HepG2 (cell line): ENCODE results near the gene SELENOM. TPM values are rescaled to one million over a fixed set of nuclear protein-coding genes. Genes with fewer than 3 reads are reported as not detected.
A peak's percentile ranks its signal among the peaks of the same experiment; 100 is the strongest.

Experiments used
- ATM ChIP-seq: fragments of 450-650 bp; IDR thresholded peaks from 2 replicates; pipeline ENCODE4 v1.7.1; 2017; ENCODE audit warnings: mild to moderate bottlenecking, borderline replicate concordance
- CEBPB ChIP-seq: IDR thresholded peaks from 2 replicates; pipeline ENCODE4 v1.6.1; 2011; ENCODE audit warnings: low read depth, low read length, improper control_type of control experiment, borderline replicate concordance
- CTCF ChIP-seq: sonication (generic); formaldehyde crosslinking; IDR thresholded peaks from 2 replicates; pipeline ENCODE4 v1.5.0; 2020; ENCODE audit warnings: mild to moderate bottlenecking, missing genetic modification reagents, moderate library complexity
- FLYWCH1 ChIP-seq: sonication (generic); formaldehyde crosslinking; IDR thresholded peaks from 2 replicates; pipeline ENCODE4 v1.8.1; 2023; ENCODE audit warnings: mild to moderate bottlenecking, missing genetic modification reagents
- FUBP1 ChIP-seq: sonication (generic); formaldehyde crosslinking; IDR thresholded peaks from 2 replicates; pipeline ENCODE4 v1.5.1; 2020; ENCODE audit warnings: missing genetic modification reagents, mild to moderate bottlenecking, borderline replicate concordance
- GMEB1 ChIP-seq: sonication (generic); formaldehyde crosslinking; IDR thresholded peaks from 2 replicates; pipeline ENCODE4 v1.5.1; 2020; ENCODE audit warnings: missing genetic modification reagents, mild to moderate bottlenecking, borderline replicate concordance
- HNRNPUL1 ChIP-seq: fragments of 200-400 bp; formaldehyde crosslinking; IDR thresholded peaks from 2 replicates; pipeline ENCODE4 v1.6.1; 2017; ENCODE audit warnings: low read depth, mild to moderate bottlenecking, low read length, moderate library complexity
- KDM1A ChIP-seq: IDR thresholded peaks from 2 replicates; pipeline ENCODE4 v1.6.1; 2016; ENCODE audit warnings: missing compliant biosample characterization
- KLF11 ChIP-seq: IDR thresholded peaks from 2 replicates; pipeline ENCODE4 v1.6.1; 2016; ENCODE audit warnings: missing compliant biosample characterization
- MYC ChIP-seq: sonication (generic); formaldehyde crosslinking; IDR thresholded peaks from 2 replicates; pipeline ENCODE4 v1.9.0; 2021; ENCODE audit warnings: missing genetic modification reagents, borderline replicate concordance
- SNRNP70 ChIP-seq: fragments of 200-400 bp; formaldehyde crosslinking; IDR thresholded peaks from 2 replicates; pipeline ENCODE4 v1.6.1; 2017; ENCODE audit warnings: mild to moderate bottlenecking, low read depth, low read length, moderate library complexity
- SP5 ChIP-seq: IDR thresholded peaks from 2 replicates; pipeline ENCODE4 v1.6.1; 2016; ENCODE audit warnings: low read depth, borderline replicate concordance
- THAP7 ChIP-seq: sonication (generic); formaldehyde crosslinking; IDR thresholded peaks from 2 replicates; pipeline ENCODE4 v1.8.1; 2023; ENCODE audit warnings: mild to moderate bottlenecking, missing genetic modification reagents
- TRAFD1 ChIP-seq: sonication (generic); formaldehyde crosslinking; IDR thresholded peaks from 2 replicates; pipeline ENCODE4 v1.5.1; 2020; ENCODE audit warnings: missing genetic modification reagents, mild to moderate bottlenecking, borderline replicate concordance
- U2AF2 ChIP-seq: fragments of 200-400 bp; formaldehyde crosslinking; IDR thresholded peaks from 2 replicates; pipeline ENCODE4 v1.6.1; 2017; ENCODE audit warnings: low read depth, mild to moderate bottlenecking, low read length
- ZBTB20 ChIP-seq: sonication (generic); formaldehyde crosslinking; IDR thresholded peaks from 2 replicates; pipeline ENCODE4 v1.8.1; 2023; ENCODE audit warnings: missing genetic modification reagents, low read depth, mild to moderate bottlenecking, borderline replicate concordance
- ZNF235 ChIP-seq: sonication (generic); formaldehyde crosslinking; IDR thresholded peaks from 2 replicates; pipeline ENCODE4 v1.8.1; 2023; ENCODE audit warnings: mild to moderate bottlenecking, missing genetic modification reagents, borderline replicate concordance
- ZNF33A ChIP-seq: sonication (generic); formaldehyde crosslinking; IDR thresholded peaks from 2 replicates; pipeline ENCODE4 v1.5.1; 2020; ENCODE audit warnings: missing genetic modification reagents, mild to moderate bottlenecking, moderate library complexity, borderline replicate concordance
- ZSCAN21 ChIP-seq: sonication (generic); formaldehyde crosslinking; IDR thresholded peaks from 2 replicates; pipeline ENCODE4 v1.8.0; 2022; ENCODE audit warnings: mild to moderate bottlenecking, missing genetic modification reagents, moderate library complexity, borderline replicate concordance
- polyA plus RNA-seq, 8 experiments: library from polyadenylated mRNA; depleted of rRNA in 3 of 8; stranded (reverse) in 7 of 8; unstranded in 1 of 8; fragments of >200 nt; fragmentation: Illumina TruSeq in 4 of 8; extraction: Trizol in 4 of 8; gene quantifications; 2 replicates each; pipeline versions ENCODE4 v1.2.1 to v1.2.3, GENCODE V29; 2011 to 2016; ENCODE audit warnings: low read depth in 4 of 8, missing spikeins in 1 of 8, mixed read lengths in 1 of 8; ENCODE audit not compliant: insufficient read depth in 1 of 8
- total RNA-seq, 5 experiments: library from RNA; depleted of rRNA; stranded (reverse); fragments of >200 nt; fragmentation: Illumina TruSeq; extraction: Trizol; gene quantifications; 2 replicates each; pipeline ENCODE4 v1.2.3, GENCODE V29; 2016; ENCODE audit warnings: low read depth in 1 of 5

SELENOM gene
- total and polyA plus RNA-seq, 2 of the 13 experiments (the other 11 are each of a cell fraction or from before 2014, with no cell fraction given) = 4.1 to 4.3 TPM

GRCh38 chr22:31055635-31056159, 51.7 kb downstream of the SELENOM start (continued):
- no peak for TF ChIP-seq FUBP1 (CRISPR knock-in tag)
- TF ChIP-seq ZBTB20 = no peak
- TF ChIP-seq FLYWCH1 (CRISPR knock-in tag) = no peak
- TF ChIP-seq THAP7 (CRISPR knock-in tag) = no peak
- TF ChIP-seq TRAFD1 (CRISPR knock-in tag) = no peak
- TF ChIP-seq GMEB1 (CRISPR knock-in tag) = peak; percentile 45; the same call in 1 of the 2 replicates
- no peak for TF ChIP-seq U2AF2
- peak; percentile 78; the same call in 1 of the 2 replicates for TF ChIP-seq MYC (CRISPR knock-in tag)
- TF ChIP-seq CEBPB = peak; percentile 99
- TF ChIP-seq KLF11 (CRISPR knock-in tag) = no peak; the same call in 1 of the 2 replicates
- no peak for TF ChIP-seq SNRNP70
- peak; percentile 99 for TF ChIP-seq KDM1A (CRISPR knock-in tag)
- TF ChIP-seq ATM = no peak
- TF ChIP-seq SP5 (CRISPR knock-in tag) = peak; percentile 80; the same call in 1 of the 2 replicates
- TF ChIP-seq CTCF (CRISPR knock-in tag) = no peak; the same call in 1 of the 2 replicates
- peak; percentile 75; the same call in 1 of the 2 replicates for TF ChIP-seq ZSCAN21 (CRISPR knock-in tag)
- TF ChIP-seq ZNF235 (CRISPR knock-in tag) = no peak
- TF ChIP-seq ZNF33A (CRISPR knock-in tag) = no peak
- TF ChIP-seq HNRNPUL1 = no peak
